Stimulated activated CD4-positive, alpha-beta T cell treated with anti-CD3 and anti-CD28 coated beads, Interleukin-1b, Interleukin-23, amount 100 ng/mL, for 24 hours (primary cell): ENCODE measurements around the gene PARD3B.
"Not testable (repeated sequence)": the region's sequence is repeated elsewhere in the genome, so short reads cannot be mapped to it uniquely, and the experiment has no call there.

Experiments used
- DNase-seq, 4 experiments: peaks; one replicate each; pipeline ENCODE4 v3.0.0-alpha.2; 2020; ENCODE audit warnings: low read depth in 4 of 4, low spot score in 1 of 4

PARD3B gene

DNA sequence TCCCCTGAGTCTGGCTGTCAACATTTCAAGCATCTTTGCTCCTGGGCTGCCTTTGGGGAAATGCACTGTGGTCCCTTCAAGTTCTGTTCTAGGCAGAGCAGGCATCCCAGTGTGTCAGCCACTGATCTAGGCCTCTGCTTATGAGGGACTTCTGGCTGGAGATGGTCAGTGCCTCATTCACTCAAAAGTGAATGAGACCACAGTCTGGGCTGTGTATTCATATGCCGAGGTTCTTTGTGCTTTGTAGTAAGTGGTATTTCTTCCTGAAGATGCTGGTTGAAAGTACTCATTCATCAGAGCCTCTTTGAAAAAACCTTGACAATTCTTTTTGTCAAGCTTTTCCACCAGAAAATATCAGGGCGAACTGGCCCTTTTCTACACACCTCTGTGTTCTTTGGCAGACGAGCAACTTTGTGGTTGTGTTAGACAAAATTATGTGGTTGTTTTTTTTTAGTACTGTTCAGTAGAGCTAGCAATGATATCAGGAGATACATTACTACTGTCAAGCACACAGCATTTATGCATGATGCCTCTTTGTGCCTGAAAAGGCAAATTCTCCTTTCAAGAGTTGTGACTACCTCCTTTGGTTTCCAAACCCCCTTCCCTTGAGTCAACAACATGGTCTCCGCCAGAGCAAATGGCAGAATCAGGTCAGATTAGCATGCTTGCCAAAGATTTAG, 626.1 kb downstream of the PARD3B start:
- DNase-seq, result no peak

- DNase-seq, result no peak
These were observed 630.6 kb downstream of the PARD3B start for GRCh38 chr2:205175831-205176230.

GRCh38 chr2:205176546-205176945, 631.3 kb downstream of the PARD3B start:
- no peak for DNase-seq

DNA sequence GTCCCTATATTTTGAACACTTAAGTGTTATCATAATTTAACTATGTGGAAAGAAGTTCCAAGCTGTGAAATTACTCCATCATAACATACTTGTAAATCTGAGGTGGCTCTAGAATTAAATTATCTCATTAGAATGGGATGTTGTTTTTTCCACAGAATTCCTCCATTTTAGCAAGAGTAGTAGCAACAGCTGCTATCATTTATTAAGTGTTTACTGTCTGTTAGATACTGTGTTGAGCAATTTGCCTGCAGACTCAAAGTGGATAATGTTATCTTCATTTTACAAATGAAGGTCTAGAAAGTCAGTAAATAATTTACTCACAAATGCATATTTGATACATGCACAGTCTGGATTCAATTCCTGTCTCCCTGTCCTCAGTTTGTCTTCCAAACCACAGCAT, 632.3 kb downstream of the PARD3B start:
- no peak for DNase-seq

DNA sequence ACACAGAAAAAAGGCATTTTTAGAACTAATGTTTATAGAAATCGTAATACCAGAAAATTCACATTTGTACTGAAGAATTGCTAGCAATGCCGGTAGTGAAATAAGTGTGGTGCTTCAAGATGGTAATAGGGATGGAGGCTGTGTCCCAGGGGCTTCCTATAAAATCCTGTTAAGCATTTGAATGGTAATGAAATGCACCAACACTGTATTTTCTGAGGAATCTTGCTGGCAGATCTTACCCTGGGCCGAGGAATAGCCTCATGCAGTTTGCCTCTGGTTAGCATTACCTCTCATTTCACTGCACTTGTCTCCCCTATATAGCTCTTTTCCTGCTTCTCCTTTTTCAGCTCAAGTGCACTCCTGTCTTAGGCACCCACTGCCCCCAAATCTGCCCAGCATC, 635.5 kb downstream of the PARD3B start:
- DNase-seq, result no peak

GRCh38 chr2:205187731-205188130, 642.5 kb downstream of the PARD3B start:
- DNase-seq, result no peak

GRCh38 chr2:205188239-205189138, 643.2 kb downstream of the PARD3B start:
- DNase-seq, result no peak

- DNase-seq, result no peak
These were observed 644.0 kb downstream of the PARD3B start for GRCh38 chr2:205189301-205189700.

DNA sequence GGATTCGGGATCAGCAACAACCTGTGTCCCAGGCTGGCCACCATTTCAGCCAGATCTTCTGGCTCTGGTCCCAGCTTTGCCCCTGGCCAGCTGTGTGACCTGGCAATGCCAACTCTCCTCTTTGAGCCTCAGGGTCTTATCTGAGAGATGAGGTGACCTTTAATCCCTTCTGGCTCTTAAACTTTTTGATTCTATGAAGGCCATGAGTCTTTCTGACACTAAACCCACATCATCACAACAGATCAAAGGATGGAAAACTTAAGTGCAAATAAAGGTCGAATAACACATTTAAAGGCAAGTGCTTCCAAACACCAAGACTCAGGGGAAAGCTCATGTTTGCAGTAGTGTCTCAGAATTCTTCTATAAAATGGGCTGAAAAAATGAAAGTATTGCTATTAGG, 645.3 kb downstream of the PARD3B start:
- no peak for DNase-seq

GRCh38 chr2:205193125-205193835, 648.0 kb downstream of the PARD3B start:
- no peak for DNase-seq

- DNase-seq, result no peak
These were observed 648.6 kb downstream of the PARD3B start for GRCh38 chr2:205193836-205194228.

DNA sequence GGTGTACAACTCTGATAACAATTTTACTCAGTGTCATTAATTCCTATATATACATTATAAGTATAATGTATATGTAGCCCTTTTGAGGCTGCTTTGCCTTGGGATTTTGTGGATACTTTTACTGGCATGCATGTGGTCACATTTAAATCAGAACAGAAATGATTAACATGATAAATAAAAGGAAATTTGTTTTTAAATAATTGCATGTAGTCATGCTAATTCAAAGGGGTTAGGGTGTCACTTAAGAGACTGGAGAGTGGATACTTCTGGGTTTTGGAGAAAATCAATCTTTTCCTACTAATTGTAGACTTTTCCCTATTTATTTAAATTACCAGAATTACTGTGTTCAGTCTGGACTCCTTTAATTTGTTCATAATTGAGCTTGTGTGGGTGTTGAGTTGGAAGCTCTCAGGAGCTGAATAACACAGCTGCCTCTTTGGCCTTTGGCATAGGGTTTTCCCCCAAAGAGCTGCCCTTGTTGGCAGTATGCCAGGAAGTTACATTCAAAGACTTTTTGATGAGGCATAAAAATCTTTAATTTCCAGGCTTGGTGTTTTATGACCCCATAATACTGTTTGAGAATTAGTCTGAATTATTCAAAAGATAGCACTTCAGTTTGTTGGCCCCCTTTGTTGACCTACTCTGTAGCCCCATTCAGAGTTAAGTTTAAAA, 652.3 kb downstream of the PARD3B start:
- DNase-seq, result no peak

DNA sequence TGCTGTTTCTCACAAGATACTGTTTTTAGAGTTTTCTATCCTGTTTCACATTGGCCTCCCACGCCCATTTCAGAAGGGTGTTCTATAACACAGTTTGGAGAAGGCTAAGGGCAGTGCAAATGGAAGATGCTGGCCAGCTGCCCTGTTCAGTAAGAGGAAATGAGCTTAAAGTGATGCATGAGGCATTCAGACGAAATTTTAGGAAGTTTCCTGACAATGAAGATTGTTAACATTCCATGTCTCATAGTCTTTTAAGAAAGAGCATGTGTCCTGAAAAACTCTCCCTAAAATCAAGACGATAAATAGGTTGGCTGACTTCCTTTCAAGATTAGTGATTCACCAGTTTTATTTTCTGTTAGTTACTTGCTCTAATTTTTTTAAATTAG, 652.9 kb downstream of the PARD3B start:
- DNase-seq, result no peak

GRCh38 chr2:205199165-205199850, 654.0 kb downstream of the PARD3B start:
- DNase-seq, result no peak

- no peak for DNase-seq
These were observed 665.2 kb downstream of the PARD3B start for GRCh38 chr2:205210494-205210893.

DNA sequence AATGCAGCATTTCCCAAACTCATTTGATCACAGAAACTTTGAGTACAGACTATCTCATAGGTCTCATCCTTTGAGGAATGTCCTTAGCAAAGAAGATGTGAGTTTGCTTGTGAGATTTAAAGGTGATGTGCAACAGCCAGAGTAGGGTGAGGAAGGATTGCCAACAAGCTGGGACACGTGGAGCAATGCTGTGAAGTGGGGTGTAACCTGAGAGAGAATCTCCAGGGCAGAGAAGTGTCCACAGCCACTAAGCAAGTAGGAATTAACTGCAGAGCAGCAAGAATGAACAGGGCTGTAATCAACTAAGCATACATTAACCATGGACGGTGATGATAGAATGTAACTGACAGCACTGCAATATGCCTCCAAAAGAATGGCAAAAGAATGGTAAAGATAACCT, 667.1 kb downstream of the PARD3B start:
- DNase-seq, result no peak

GRCh38 chr2:205216092-205216491, 670.8 kb downstream of the PARD3B start:
- DNase-seq, result no peak

DNA sequence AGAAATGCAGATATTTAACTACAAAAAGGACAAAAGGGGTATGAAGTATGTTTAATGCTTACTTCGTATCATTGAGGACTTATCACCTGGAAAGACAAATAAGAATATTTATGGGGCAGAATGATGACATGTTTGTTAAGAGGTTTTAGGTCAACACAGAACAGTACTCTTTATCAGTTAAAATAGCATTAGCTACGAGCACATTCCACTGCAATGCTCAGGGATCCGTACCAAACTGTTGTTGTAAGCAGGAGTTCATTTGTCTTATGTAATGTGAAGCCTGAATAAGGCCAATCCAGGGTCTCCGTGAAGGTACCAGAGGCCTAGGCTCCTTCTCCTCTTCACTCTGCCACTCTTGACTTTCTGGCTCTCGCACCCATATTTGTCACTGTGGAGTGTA, 671.3 kb downstream of the PARD3B start:
- DNase-seq, result no peak

GRCh38 chr2:205217004-205217403, 671.7 kb downstream of the PARD3B start:
- no peak for DNase-seq

DNA sequence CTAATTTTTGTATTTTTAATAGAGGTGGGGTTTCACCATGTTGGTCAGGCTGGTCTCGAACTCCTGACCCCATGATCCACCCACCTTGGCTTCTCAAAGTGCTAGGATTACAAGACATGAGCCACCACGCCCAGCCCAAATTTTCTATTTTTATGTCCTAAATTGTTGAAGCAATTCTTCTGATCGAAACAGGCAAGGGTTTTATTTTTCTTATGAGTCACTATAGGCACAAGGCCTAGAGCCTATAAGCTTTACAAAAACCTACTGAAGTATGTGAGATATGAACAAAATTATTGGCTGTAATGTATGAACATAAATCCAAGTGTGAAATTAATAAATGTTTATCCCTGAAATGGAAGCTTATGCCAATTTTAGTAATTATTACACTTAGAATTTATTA, 672.8 kb downstream of the PARD3B start:
- no peak for DNase-seq

DNA sequence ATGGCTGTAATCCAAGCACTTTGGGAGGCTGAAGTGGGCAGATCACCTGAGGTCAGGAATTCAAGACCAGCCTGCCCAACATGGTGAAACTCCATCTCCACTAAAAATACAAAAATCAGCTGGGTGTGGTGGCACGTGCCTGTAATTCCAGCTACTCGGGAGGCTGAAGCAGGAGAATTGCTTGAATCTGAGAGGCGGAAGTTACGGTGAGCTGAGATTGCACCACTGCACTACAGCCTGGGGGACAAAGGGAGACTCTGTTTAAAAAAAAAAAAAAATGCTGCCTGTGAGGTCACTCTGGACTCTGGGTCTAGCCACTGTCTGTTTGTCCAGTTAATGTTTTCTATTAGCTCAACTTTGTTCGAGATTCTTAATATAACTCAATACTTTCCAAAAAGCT, 673.5 kb downstream of the PARD3B start:
- DNase-seq, result not testable (repeated sequence)
